ENCODE data around the gene GNG7. TPM values are rescaled to one million over a fixed set of nuclear protein-coding genes. Genes with fewer than 3 reads are reported as not detected.

GNG7 gene
- total RNA-seq, 4 donors from 2014 or later: 4.7 to 15.6 (median 9.2) TPM

DNA sequence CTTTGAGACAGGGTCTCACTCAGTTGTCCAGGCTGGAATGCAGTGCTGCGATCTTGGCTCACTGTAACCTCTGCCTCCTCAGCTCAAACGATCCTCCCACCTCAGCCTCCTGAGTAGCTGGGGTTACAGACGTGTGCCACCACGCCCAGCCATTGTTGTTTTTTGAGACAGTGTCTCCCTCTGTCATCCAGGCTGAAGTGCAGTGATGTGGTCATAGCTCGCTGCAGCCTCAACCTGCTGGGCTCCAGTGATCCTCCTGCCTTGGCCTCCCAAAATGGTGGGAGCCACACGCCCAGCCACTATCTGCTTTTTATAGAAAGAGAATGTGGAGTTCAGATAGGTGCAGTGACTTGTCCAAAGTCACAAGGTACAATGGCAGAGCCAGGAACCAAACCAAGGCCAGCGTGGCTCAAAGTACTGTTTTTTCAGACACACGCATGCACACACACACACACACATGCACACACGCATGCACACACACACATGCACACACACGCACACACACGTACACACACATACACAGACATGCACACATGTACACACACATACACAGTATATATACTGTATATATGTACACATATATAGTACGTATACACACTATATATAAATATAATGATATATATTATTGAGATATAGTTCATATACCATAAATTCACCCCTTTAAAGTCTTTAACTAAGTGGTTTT, 220.0 kb downstream of the GNG7 start:
- Histone ChIP-seq H3K36me3 (peaks cover 0 to 5% of the 10 kb centered on the region in 2 donors), H3K4me1 (peaks cover 0 to 22% (median 6%) of the 10 kb centered on the region in 3 donors), H3K9me3 (peaks cover 0 to 12% (median 0%) of the 10 kb centered on the region in 3 donors), H3K27ac (no peak overlapping the region), H3K27me3 (no peaks in the 10 kb centered on the region), H3K4me3 (no peak overlapping the region)
- TF ChIP-seq EP300 (IDR thresholded peaks at IDR 0.05) (no peak), POLR2A (IDR thresholded peaks at IDR 0.05) (no peak), POLR2AphosphoS5 (IDR thresholded peaks at IDR 0.05) (no peak)
- TF ChIP-seq, protein P1, sequence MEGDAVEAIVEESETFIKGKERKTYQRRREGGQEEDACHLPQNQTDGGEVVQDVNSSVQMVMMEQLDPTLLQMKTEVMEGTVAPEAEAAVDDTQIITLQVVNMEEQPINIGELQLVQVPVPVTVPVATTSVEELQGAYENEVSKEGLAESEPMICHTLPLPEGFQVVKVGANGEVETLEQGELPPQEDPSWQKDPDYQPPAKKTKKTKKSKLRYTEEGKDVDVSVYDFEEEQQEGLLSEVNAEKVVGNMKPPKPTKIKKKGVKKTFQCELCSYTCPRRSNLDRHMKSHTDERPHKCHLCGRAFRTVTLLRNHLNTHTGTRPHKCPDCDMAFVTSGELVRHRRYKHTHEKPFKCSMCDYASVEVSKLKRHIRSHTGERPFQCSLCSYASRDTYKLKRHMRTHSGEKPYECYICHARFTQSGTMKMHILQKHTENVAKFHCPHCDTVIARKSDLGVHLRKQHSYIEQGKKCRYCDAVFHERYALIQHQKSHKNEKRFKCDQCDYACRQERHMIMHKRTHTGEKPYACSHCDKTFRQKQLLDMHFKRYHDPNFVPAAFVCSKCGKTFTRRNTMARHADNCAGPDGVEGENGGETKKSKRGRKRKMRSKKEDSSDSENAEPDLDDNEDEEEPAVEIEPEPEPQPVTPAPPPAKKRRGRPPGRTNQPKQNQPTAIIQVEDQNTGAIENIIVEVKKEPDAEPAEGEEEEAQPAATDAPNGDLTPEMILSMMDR (IDR thresholded peaks at IDR 0.05): no peak
- WGBS, 2 donors (ENCODE audit: low coverage in 1 of 2): 66 to 92% methylated on average over 2 to 11 of the region's 12 CpGs
- no peak for ATAC-seq

DNA sequence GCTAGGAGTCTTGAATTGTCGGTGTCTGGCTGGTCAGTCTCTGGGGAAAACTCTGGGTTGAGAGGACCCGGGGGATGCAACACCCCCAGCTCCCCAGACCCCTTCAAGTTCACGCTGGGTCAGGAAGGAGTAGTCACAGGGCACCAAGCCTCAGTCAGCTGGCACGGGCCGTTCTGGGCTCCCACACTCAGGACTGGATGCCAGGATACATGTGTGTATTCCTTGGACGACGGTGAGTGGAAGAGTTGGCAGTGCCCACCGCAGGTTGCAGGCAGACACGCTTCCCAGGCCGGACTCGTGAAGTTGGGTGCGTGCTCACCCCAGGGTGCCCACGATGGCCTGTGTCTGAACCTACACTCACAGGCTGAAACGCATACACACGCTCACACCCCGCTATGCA, 221.0 kb downstream of the GNG7 start:
- H3K36me3 ChIP-seq: peaks cover 0 to 11% of the 10 kb centered on the region in 2 donors
- H3K4me1 ChIP-seq: peaks cover 0 to 25% (median 6%) of the 10 kb centered on the region in 3 donors
- ATAC-seq: no peak
- H3K9me3 ChIP-seq: peaks cover 0 to 12% (median 0%) of the 10 kb centered on the region in 3 donors
- TF ChIP-seq, protein P1 (IDR thresholded peaks at IDR 0.05): no peak
- TF ChIP-seq EP300 (IDR thresholded peaks at IDR 0.05) (no peak), POLR2A (IDR thresholded peaks at IDR 0.05) (no peak), POLR2AphosphoS5 (IDR thresholded peaks at IDR 0.05) (no peak)
- no peak overlapping the region for H3K4me3 ChIP-seq
- 88 to 90% methylated on average over 4 to 8 of the region's 16 CpGs for WGBS, 2 donors (ENCODE audit: low coverage in 1 of 2)
- H3K27me3 ChIP-seq: no peaks in the 10 kb centered on the region
- H3K27ac ChIP-seq: no peak overlapping the region

DNA sequence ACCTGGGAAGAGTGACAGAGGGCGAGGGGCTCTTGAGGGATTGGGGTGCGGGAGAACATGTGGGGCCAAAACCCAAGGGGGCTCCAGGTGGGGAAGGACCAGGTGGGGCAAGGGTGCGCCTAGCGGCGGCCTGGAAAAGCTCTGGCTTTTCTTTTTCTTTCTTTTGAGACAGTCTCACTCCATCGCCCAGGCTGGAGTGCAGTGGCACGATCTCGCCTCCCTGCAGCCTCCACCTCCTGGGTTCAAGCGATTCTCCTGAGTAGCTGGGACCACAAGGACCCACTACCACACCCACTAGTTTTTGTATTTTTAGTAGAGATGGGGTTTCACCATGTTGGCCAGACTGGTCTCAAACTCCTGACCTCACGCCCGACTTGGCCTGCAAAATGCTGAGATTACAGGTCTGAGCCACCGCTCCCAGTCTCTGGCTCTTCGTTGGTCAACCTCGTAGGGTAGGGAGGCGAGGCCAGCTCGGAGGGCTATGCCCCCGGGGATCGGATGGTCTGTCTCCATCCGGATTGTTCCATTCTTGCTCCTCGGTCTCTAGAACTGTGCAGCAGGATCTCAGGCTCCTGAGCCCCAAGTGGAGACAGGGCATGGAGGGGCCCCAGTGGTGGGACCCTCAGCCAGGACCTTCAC, 222.8 kb downstream of the GNG7 start:
- no peaks in the 10 kb centered on the region for H3K27me3 ChIP-seq
- TF ChIP-seq, protein P1 (IDR thresholded peaks at IDR 0.05): peak in 1 of 4 experiments; percentile 30
- TF ChIP-seq EP300 (IDR thresholded peaks at IDR 0.05): no peak
- peak; percentile 16 for TF ChIP-seq POLR2AphosphoS5 (IDR thresholded peaks at IDR 0.05)
- TF ChIP-seq POLR2A (IDR thresholded peaks at IDR 0.05): no peak
- H3K4me1 ChIP-seq: peaks cover 0 to 35% (median 6%) of the 10 kb centered on the region in 3 donors
- H3K4me3 ChIP-seq: peak overlapping the region in 1 of 2 donors; percentile 83
- H3K36me3 ChIP-seq: peaks cover 0 to 11% of the 10 kb centered on the region in 2 donors
- peaks cover 0 to 12% (median 0%) of the 10 kb centered on the region in 3 donors for H3K9me3 ChIP-seq
- 82% methylated on average over 3 to 9 of the region's 20 CpGs for WGBS, 2 donors (ENCODE audit: low coverage in 1 of 2)
- ATAC-seq: no peak
- peak overlapping the region in 3 of 4 donors; percentile 92 to 94 (median 93) for H3K27ac ChIP-seq

DNA sequence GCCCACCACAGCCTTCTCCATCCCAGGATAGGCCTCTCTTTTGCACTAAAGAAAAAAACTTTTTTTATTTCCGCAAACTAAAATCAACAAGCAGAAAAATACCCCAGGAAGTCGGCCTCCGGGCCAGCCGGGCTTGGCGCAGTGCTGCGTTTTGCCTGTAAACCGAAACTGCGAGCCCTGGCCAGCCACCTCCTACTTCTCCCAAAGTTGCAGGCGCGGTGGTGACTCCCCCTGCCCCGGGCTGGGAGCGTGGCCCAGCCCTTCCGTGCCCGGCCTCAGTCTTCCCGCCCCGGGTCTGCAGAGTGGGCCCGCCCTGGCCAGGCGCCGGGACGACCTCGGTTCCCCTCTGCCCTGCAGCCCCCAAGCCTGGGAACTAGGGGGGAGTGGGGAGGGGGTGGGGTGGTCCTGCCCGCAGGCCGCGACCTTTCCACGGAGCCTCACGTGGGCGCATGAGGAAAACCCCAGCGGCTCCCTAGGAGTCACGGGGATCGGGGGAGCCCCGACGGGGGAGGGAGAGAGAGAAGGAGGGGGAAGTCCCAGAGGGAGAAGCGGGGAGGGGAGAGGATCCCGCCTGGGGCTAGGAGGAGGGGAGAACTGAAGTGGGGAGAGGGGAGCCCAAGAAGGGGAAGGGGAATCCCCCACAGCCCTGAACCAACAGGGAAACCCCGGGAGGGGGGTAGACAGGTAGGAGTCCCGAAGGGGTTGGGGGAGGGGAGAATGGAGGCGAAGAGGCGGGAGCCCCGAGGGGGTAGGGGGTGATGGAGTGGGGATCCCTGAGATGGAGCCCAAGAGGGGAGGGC, 223.5 kb downstream of the GNG7 start:
- peak overlapping the region; percentile 86 to 94 (median 92) for H3K27ac ChIP-seq
- 33% methylated on average over 5 of the region's 39 CpGs; no CpG with 5 or more reads in 1 of the 2 donors for WGBS, 2 donors (ENCODE audit: low coverage in 1 of 2)
- peak; percentile 45 for ATAC-seq
- peaks cover 0 to 11% of the 10 kb centered on the region in 2 donors for H3K36me3 ChIP-seq
- H3K4me3 ChIP-seq: peak overlapping the region; percentile 83 to 92
- H3K9me3 ChIP-seq: peaks cover 0 to 12% (median 0%) of the 10 kb centered on the region in 3 donors
- peak; percentile 4 to 33 for TF ChIP-seq POLR2A (IDR thresholded peaks at IDR 0.05)
- TF ChIP-seq, protein P1 (IDR thresholded peaks at IDR 0.05): no peak
- peak; percentile 81 for TF ChIP-seq POLR2AphosphoS5 (IDR thresholded peaks at IDR 0.05)
- TF ChIP-seq EP300 (IDR thresholded peaks at IDR 0.05): no peak
- H3K4me1 ChIP-seq: peaks cover 0 to 42% (median 6%) of the 10 kb centered on the region in 3 donors
- H3K27me3 ChIP-seq: no peaks in the 10 kb centered on the region
